Fibroblast of skin of back (primary cell): ENCODE results near the gene MTUS2.

Experiments used
- DNase-seq: peaks from one replicate; pipeline ENCODE4 v3.0.0-alpha.2; 2013

Gene MTUS2

GRCh38 chr13:28859069-28859468 is 38.9 kb downstream of the MTUS2 start:
- DNase-seq: no peak

DNA sequence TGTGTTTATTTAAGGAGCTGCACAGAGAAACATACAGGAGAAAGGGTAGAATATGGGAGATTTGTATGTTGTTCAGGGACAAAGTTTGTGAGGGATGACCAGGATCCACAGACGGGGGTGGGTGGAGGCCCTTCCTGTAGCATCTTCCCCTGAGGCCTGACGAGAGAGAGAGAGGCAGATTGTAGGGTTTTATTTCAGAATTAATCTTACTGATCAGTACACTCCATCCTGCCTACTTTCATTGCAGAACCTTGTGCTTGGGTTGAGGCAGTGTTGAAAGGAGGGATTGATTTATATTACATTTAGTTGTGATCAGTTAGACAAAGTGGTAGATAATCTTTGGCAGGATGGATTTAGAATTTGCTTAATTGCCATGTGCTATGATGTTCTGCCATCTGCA is 39.6 kb downstream of the MTUS2 start:
- DNase-seq: no peak

DNA sequence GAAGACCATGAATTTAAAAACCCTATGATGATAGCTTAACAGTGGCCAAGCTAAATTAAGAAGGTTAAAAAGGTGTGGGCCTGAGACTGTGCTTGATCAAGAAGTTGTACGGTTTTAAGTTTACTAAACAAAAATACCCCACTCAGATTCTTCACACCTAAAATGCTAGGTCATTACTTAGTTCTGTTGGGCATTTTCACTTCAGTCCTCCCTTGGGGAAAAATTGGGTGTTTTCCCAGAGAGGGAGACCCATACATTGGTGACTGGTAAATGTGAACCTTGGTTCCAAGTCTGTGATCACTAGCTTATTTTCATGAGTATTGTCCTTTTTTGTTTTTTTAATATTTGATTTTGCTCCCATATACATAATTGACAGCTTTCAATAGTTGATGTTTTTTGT is 44.4 kb downstream of the MTUS2 start:
- DNase-seq: no peak

- no peak for DNase-seq
Observed at GRCh38 chr13:28865149-28865744, 45.1 kb downstream of the MTUS2 start.

- DNase-seq: no peak
Observed at GRCh38 chr13:28865951-28866350, 45.8 kb downstream of the MTUS2 start.

- no peak for DNase-seq
Observed at GRCh38 chr13:28866932-28867331, 46.8 kb downstream of the MTUS2 start.

DNA sequence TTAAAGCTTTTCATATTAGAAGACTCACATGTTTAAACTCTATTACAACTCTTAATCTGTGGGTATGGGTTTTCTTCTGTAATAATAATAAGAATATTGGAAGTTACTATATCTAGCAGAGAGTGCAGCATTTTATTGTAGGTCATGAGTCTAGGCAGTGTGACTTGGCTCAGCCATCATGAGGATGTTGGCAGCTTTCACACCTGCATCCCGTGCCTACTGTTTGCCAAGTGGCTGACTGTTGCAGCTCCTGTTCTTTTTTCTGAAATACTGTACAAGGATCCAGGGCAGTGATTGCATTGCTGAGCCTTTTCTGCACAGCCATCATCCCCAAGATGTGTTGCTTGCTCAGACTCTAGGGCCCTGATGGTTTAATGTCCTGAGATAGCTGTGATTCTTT is 47.4 kb downstream of the MTUS2 start:
- no peak for DNase-seq

DNA sequence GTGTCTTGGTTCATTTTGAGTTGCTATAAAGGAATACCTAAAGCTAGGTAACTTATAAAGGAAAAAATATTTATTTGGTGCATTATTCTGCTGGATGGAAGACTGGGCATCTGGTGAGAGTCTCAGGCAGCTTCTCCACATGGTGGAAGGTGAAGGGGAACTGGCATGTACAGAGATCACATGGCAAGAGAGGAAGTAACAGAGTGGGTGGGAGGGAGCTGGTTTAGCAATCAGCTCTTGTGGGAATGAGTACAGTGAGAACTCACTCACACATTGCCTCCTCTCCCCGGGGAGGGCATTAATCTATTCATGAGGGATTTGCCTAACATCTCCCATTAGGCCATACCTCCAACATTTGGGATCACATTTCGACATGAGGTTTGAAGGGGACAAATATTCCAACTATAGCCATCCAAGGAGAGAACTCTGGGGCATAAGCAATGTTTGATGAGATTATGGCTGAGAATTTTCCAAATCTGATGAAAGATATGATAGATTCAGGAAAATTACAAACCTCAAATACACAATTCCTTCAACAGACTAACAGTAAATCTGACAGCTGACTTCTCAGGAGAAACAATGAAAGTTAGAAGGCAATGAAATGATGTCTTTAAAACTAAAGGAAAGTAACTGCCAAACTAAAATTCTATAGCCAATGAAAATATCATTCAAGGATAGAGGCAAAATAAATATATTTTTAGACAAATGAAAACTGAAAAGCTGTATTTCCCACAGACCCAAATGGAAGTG is 52.5 kb downstream of the MTUS2 start:
- DNase-seq: no peak

- DNase-seq: no peak
Observed at GRCh38 chr13:28875846-28876615, 55.9 kb downstream of the MTUS2 start.

DNA sequence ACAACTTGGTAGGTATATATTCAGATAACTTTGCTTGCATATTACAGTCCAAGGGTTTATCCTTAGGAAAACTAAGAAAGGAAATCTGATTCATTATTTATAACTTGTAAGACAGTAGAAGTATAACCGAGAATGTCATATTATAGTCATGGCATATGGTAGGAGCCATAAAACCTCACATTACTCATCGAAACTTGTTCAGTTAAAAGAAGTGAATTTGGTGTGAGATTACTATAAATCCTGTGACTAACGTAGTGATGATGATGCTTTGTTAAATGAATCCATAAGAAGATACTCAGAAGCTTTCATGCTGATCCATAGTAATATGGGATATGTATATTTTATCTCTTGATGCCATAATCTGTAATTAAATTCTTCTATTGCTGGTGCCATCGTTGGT is 57.3 kb downstream of the MTUS2 start:
- no peak for DNase-seq

GRCh38 chr13:28885181-28885580 is 65.0 kb downstream of the MTUS2 start:
- DNase-seq: no peak

DNA sequence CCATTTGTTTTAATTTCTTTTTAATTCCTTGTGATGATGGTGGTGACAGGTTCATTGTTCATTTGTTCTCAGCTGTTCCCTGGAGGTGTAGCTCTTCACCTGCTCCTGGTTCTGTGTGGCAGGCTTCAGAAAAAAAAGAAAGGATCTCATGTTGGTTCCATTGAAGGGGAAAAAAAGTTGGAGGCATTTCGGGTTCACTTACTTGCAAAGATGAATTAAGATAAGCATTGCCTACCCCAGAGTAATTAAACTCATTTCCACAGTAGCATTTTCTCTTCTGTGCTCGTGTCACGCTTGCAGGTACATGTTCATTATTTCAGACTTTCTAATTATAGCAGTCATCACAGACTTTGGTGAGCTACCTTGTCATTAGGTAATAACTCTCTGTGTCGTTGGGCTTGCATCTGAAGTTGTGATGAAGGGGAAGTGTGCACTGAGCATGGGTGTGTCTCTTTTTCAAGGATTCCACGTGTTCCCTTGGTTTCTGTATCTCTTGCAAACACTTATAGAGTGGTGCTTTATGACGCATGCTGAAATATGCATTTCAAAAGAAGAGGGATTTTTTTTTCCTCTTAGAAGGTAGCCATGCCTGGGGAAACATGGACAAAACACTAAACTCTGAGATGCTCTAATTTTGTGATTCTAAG is 69.1 kb downstream of the MTUS2 start:
- DNase-seq: no peak

- no peak for DNase-seq
Observed at GRCh38 chr13:28890712-28891111, 70.6 kb downstream of the MTUS2 start.

- no peak for DNase-seq
Observed at GRCh38 chr13:28918030-28918429, 97.9 kb downstream of the MTUS2 start.

DNA sequence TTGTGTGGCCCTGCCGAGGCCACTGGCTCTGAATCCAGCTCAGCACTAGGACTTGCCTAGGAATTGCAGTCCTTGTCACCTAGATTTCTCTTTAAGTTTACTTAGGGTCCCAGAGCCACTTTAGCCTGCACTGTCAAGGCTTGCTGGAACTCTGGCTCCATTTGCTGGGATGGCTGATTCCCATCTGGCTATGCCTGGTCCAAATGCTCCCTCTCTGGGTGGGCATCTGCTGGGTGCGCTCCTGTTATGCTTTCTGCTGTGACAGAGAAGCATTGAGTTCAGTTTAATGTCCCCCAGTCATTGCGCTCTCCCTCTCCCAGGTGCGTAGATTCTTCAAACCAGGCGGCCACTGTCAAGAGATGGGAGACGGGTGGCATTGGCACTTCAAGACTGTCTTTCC is 102.2 kb downstream of the MTUS2 start:
- DNase-seq: no peak

DNA sequence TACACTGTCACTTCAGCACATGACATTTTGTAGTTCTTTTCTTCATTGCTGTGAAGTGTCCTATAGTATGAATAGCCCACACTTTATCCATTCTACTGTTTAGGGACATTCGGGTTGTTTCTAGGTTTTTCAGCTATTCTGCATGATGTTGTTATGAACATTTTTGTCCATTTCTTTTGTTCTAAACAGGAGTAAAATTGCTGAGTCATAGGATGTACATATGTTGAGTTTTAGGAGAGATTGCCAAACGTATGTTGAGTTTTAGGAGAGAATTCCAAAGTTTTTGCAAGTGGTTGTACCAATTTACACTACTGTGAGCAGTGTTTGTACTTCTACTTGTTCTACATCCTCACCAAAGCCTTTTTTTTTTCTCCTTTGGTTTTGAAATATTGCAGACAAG is 115.0 kb downstream of the MTUS2 start:
- DNase-seq: no peak

GRCh38 chr13:28942906-28943305 is 122.8 kb downstream of the MTUS2 start:
- peak; percentile 2 for DNase-seq

GRCh38 chr13:28953714-28954418 is 133.7 kb downstream of the MTUS2 start:
- no peak for DNase-seq

GRCh38 chr13:28954419-28954725 is 134.2 kb downstream of the MTUS2 start:
- DNase-seq: no peak

GRCh38 chr13:28954810-28955209 is 134.7 kb downstream of the MTUS2 start:
- DNase-seq: no peak

- DNase-seq: no peak
Observed at GRCh38 chr13:28955264-28955966, 135.3 kb downstream of the MTUS2 start.

GRCh38 chr13:28958018-28958417 is 137.9 kb downstream of the MTUS2 start:
- no peak for DNase-seq
